Stimulated activated CD8-positive, alpha-beta memory T cell treated with anti-CD3 and anti-CD28 coated beads, Interleukin-7, amount 100 ng/mL, for 24 hours (primary cell): Measurements from ENCODE around the gene CD109.

Experiments
- DNase-seq: peaks from one replicate; pipeline ENCODE4 v3.0.0-alpha.2; 2020; ENCODE audit warnings: low read depth

Gene CD109

DNA sequence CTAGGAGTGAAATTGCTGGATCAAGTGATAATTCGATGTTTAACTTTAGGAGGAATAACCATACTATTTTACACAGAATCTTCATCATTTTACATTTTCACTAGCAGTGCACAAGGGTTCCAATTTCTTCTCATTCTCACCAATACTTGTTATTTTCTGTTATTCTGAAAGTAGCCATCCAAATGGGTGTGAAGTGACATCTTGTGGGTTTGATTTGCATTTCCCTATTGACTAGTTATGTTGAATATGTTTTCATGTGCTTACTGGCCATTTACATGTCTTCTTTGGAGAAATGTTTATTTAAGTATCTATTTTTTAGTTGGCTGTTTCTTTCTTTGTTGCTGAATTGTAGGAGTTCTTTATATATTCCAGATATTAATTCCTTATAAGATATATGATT lies 164.3 kb downstream of the CD109 start:
- DNase-seq, result no peak

DNA sequence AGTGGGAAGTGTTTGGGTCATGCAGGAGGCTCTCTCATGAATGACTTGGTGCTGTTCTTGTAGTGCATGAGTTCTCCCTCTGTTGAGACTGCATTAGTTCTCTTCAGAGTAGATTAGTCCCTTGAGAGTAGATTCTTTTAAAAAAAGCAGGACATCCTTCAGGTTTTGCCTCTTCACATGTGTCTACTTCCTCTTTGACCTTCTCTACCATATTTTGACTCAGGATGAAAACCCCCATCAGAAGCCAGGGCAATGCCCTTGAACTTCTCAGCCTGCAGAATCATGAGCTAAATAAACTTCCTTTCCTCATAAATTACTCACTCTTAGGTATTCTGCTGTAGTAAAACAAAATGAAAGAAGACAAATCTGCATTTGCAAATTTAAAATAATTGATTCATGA lies 170.3 kb downstream of the CD109 start:
- DNase-seq, result no peak

DNA sequence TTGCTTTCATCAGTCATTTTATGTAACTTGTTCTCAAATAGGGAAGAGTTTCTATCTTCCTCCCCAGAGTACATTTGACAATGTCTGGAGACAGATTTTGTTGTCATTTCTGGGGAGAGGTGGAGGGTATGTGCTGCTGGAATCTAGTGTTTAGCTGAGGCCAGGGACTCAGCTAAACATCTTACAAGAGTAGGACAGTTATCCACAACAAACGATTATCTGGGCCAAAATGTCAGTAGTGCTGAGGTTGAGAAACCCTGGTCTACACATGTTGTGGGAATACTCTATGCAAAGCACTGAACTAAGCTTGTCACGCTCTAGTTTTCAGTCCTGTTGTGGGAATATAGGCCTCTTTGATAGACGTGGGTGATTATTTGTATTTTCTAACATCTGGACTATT lies 171.4 kb downstream of the CD109 start:
- no peak for DNase-seq

DNA sequence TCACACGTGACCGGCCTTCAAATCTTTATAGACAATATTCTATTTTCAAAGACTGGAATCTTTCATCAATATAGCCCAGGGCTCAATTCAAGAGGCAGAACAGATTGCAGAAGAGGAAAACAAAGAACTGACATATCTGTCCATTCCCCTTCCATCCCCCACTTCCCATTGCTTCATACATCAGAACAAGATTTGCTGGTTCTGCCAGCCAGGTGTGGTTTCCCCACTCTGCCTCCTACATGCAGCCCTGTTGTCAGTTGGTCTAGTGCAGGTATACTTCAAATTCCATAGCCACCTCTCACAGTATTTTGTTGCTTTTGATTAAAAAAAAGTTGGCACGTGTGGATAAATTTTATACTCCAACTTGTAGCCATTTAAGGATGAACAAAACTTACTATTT lies 174.9 kb downstream of the CD109 start:
- no peak for DNase-seq

DNA sequence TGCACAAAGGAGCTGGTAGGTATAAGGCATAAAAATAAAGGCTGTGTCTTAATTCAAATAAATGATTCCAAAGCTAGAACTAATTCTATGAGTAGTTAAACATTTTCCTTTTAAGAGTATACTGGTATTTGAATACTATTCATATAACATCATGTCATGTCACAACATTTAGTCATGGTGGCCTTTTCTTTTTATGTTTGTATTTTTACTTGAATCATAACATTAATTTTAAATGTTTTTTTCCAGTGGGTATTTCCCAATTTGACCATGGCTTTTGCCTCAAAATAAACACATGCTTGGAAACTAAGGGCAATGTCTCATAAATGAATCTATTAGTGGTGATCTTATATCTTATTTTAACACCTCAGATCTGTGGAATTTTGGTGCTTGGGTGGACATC lies 177.1 kb downstream of the CD109 start:
- DNase-seq, result no peak
